Camera-type eye (tissue), 1 donor: ENCODE data around the gene ASIC3. TPM values are rescaled to one million over a fixed set of nuclear protein-coding genes. Genes with fewer than 3 reads are reported as not detected.

Source experiments
- total RNA-seq: library from RNA; depleted of rRNA; stranded (reverse); fragments of >200 nt; gene quantifications from one replicate; pipeline ENCODE4 v1.2.3, GENCODE V29; 2014

The ASIC3 gene
- total RNA-seq: 4.4 TPM

DNA sequence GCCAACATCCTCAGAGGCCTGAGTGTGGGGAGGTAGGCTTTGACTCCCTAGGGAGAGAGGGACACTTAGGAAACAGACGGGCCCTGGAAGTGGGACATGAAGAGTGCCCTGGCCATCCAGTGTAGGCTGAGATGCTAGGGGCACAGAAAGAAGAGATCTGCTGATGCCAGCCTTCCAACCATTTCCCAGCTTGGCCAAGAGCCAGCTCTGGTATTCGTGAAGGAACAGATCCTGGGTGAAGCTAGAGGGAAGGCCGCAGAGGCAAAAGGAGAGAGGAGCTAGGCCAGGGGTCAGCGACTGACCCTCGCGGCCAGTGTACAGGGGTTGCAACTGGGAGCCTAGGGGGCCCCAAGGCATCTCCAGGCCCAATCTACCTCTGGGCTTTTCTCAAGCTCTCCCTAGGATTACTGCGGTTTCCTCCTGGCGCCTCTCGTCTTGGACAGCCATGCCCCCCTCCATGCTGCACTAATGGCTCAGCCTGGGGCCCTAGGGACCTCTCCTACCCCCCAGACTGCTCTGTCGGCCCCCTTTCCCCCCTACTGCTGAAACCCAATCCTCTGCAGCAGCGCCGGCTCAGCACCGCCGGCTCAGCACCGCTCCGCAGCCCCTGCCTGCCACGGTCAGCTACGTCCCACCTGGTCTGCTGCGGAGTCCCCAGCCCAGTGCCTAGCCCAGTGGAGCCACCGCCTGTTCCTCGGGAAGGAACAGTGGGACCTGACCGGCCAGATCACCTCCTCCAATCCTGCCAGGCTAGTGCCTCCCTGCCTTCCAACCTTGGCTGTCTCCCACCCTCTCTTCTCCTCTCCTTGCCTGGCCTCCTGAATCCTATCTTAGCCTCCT, at the start of gene ASIC3:
Gene ASIC3, plus strand, starts transcription at position 556 of the 840 bp plus-strand sequence. CDS start 355 bp downstream, outside the sequence.

DNA sequence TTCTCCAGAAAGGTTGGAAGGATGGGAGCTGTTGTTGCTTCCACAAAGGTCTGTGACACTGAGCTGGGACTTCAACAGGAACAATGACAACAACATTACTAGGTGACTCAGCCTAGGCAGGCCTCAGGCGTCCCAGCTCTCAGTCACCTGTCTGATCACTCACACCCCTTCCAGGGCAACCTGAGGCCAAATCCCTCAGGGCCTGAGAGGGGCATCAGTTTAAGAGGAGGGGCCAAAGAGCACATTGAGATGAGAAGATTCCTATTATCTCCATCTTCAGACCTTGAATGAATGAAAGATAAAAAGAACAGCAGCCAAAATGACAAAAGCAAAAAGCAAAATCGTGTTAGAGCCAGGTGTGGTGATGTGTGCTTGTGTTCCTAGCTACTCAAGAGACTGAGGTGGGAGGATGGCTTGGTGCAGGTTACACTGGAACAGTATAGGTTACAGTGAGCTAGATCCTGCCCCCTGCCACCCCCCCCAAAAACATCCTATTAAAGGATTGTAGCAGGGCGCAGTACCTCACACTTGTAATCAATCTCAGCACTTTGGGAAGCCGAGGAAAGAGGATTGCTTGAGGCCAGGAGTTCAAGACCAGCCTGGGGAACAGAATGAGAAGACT, 23.8 kb upstream of the ASIC3 start, which contains the start of gene ATG9B:
Gene ATG9B, minus strand, starts transcription at position 60 of the 622 bp plus-strand sequence. CDS start 71 bp downstream, outside the sequence.

DNA sequence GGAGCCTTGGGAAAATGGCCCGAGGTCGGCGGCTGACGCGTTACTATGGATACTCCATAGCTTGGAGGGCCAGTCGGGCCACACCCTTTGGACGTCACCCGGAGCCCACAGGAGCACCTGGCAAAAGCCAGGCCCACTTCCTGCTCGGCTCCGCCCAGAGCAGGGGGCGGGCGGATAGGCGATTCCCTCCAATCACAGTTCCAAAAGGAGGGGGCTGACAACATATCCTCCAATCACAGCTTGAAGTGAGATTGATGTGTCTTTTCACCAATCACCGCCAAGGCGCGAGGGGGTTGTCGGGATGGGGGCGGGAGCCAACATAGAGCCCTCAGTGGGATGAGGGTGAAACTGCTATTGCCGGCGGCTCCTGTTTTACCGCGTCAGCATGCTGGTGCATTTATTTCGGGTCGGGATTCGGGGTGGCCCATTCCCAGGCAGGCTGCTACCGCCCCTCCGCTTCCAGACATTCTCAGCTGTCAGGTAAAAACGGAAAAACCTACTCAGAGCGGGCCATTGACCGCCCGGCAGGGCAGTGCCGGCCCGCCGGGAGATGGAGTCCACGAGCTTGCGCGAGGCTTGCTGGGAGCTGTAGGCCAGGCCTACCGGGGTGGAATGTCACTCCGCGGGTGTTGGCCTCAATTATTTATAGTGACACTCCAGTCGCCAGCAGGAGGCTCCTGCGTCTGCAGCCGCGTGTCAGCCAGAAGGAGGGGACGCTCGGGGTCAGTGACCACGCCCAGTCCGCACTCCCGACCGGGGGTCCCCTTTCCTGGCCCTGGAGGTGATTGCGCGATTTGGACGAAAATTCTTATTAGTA, 20.0 kb upstream of the ASIC3 start, which contains the start of gene ABCB8:
Gene ABCB8, plus strand, starts transcription at position 320 of the 817 bp plus-strand sequence. Its CDS starts 66 bp downstream, at position 386.

DNA sequence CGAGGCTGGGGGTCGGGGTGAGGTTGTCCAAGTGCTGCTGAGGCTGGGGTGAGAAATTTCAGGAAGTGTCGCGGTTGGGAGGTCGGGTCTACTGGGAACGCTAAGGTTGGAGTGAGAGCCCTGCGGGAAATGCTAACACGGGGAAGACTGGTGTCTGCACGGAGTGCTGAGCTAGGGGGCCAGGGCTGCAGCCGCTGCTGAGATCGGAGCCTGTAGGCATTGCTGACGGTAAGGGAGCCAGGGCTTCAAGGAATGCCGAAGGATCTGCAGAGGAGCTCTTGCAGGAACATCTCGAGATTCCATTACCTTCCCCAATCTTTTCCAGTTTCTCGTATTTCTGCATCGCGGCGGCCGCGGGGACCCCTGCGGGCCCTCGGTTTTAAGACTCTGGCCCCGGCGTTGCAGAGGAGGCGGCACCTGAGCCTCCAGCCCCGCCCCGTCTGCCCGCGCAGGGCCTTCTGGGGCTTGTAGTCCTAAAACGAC, 9.2 kb downstream of the ASIC3 start, which contains the start of gene CDK5:
Gene CDK5, minus strand, starts transcription at position 392 of the 483 bp plus-strand sequence. Its CDS starts 49 bp downstream, at position 343.

DNA sequence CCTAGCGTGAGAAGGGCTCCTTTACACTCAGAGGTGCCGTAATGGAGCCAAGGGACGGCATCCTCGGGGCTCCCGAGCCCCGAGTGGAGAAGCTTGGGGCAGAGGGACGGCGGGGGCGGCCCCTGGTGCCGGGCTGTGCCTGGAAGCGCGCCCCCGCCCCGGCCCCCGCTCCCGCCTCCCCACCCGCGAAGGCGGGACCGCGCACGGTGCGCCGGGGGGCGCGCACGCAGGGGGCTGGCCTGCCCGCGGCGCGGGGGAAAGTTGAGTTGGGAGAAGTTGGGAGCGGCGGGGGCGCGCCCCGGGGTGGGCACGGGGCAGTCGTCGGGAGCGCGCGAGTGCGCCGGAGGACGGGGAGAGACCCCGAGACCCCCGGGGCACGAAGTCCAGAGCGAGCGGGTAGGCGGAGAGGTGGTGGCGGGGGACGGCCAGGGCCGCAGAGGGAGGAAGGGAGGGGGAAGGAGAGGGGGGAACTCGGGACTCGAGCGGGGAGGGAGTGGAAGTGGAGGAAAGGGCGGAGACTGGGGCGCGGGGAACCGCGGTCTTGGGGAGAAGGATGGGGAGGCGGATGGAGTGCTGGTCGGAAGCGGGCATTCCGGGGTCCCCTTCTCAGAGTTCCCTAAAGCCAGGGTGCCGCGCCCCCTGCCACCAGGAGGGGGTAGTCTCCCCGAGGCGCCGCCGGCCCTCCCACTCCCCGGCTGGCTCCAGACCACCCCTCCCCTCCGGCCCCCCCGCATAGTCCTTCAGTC, 11.2 kb downstream of the ASIC3 start, which contains the start of gene SLC4A2:
Gene SLC4A2, plus strand, starts transcription at position 223 of the 746 bp plus-strand sequence. CDS start 2,399 bp downstream, outside the sequence.

DNA sequence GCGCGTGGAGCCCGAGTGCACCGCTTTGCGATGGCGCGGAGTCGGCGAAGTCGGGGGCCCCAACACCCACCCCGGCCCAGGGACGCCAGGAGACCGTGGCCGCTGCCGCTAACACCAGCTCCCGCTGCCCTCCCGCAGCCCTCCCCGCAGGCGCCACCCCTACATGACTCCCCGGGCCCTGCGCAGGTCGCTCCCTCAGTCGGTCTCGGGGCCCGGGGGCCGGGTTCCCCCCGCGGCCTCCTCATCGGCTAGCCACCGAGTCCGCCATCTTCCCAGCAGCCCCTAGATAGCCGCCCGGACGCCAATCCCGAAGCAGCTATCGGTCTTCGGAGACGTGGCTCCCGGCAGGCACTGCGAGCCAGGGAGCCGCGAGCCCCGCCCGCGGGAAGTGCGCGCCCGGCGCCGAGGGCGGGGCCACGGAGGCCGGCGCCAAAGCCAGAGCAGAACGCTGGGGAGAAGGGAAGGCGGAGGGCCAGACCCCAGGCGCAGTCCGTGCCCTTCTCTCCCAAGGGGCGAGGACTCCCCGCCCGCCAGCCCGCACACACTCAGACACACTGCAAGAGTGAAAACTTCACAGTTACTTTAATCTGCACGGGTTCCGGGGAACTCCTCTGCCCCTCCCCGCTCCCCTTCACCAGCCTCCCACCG, 32.3 kb downstream of the ASIC3 start, which contains the start of gene FASTK:
Gene FASTK, minus strand, starts transcription at position 288 of the 648 bp plus-strand sequence. Its CDS starts 43 bp downstream, at position 245.

DNA sequence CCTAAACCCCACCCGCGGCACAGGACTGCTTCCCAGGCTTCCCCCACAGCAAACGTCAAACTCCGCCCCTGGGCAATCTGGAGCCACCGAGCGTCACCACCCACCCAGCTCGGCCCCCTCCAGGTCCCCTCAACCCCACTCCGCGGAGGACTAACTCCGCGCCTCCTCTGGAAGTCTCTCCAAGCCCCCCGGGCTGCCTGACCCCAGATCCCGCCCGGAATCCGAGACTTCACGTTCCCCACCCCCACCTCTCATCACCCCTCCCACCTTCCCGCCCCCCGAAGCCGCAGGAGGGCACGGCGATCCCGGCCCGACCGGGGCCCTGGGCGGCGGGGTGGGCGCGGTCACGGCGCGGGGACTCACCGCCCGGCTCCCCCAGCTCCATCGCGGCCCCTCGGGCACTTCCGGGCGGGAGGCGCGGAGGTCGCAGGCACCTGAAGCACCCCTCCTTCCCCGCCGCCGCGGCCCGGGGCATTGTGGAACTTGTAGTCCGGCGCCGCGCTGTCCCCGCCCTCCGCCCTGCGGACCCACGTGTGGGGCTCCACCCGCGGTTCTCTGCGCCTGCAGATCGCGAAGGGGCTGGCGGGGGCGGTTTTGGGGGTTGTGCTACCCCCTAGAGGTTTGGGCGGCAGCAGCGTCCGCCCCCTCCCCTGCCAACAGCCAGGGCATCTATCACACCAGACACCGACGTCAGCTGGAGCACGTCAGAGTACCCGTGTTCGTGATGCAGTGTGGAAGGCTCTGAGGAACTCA, 34.9 kb downstream of the ASIC3 start, which contains the start of gene TMUB1:
Gene TMUB1, minus strand, starts transcription at position 423 of the 753 bp plus-strand sequence. CDS start 930 bp downstream, outside the sequence.

DNA sequence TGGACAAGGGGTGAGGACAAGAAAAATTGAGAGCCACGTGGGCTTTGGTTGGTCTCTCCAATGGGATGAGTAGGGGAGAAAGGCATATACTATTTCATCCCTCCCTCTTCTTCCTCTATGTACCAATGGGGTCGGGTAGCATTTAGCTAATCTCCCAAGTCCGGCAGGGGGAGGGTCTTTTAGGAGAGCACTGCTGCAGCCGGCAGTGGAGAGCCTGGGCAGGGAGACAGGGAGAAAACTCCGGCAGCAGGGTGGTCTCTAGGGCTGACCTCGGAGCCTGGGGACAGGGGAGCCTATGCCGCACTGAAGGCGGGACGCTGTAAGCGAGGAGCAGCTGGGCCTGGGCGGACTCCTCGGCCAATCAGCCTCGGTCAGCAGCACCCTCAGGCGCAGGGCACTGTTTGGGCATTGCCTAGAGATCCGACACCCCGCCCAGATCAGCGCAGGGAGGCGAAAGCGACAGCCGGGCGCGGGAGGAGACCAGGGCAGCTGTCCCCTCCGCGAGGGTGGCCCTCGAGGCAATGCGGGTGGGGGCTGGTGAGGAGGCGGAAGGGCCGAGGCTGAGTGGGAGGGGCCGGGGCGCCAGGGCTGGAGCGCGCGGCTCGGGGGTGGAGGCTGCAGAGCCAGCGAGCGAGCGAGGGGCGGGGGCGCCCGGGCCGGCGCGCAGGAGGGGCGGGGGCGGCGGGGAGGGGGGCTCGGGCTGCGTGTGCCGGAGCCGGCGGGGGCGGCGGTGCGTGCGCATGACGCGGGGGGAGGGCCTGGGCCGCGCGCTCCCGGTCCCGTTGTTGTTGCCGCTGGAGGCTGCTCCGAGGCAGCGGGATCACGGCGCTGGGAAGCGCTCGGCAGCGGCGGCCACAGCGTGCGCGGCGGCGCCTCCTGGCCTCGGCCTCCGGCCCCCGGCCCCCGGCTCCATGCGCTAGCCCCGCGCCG, 37.6 kb downstream of the ASIC3 start, which contains the start of gene AGAP3:
Gene AGAP3, plus strand, starts transcription at position 785 of the 930 bp plus-strand sequence. CDS start 267 bp downstream, outside the sequence.

Other genes starting within 250 kb of the ASIC3 start
- gene TMEM176B, start 248.2 kb upstream of the ASIC3 start, total RNA-seq: 30.5 TPM
- 15.6 TPM for gene TMEM176A, start 247.8 kb upstream of the ASIC3 start, total RNA-seq
- not detected for gene AOC1, start 196.0 kb upstream of the ASIC3 start, total RNA-seq
- gene KCNH2, start 70.2 kb upstream of the ASIC3 start, total RNA-seq: 22.7 TPM
- gene NOS3, start 57.5 kb upstream of the ASIC3 start, total RNA-seq: 7.9 TPM
- gene ATG9B, start 24.0 kb upstream of the ASIC3 start, total RNA-seq: 1.9 TPM
- 23.3 TPM for gene ABCB8, start 20.1 kb upstream of the ASIC3 start, total RNA-seq
- 18.6 TPM for gene CDK5, start 9.4 kb downstream of the ASIC3 start, total RNA-seq
- 69.0 TPM for gene SLC4A2, start 11.1 kb downstream of the ASIC3 start, total RNA-seq
- 65.1 TPM for gene FASTK, start 32.3 kb downstream of the ASIC3 start, total RNA-seq
- gene TMUB1, start 35.0 kb downstream of the ASIC3 start, total RNA-seq: 21.1 TPM
- 68.7 TPM for gene AGAP3, start 37.9 kb downstream of the ASIC3 start, total RNA-seq
- gene GBX1, start 119.2 kb downstream of the ASIC3 start, total RNA-seq: not detected
- gene ASB10, start 138.7 kb downstream of the ASIC3 start, total RNA-seq: 0.44 TPM
- gene H2BK1, start 162.0 kb downstream of the ASIC3 start, total RNA-seq: not detected
- gene ABCF2, start 178.7 kb downstream of the ASIC3 start, total RNA-seq: 32.5 TPM
- gene CHPF2, start 184.0 kb downstream of the ASIC3 start, total RNA-seq: 31.4 TPM
- gene SMARCD3, start 200.2 kb downstream of the ASIC3 start, total RNA-seq: 64.0 TPM